ENCODE measurements around the gene MCRIP2.

DNA sequence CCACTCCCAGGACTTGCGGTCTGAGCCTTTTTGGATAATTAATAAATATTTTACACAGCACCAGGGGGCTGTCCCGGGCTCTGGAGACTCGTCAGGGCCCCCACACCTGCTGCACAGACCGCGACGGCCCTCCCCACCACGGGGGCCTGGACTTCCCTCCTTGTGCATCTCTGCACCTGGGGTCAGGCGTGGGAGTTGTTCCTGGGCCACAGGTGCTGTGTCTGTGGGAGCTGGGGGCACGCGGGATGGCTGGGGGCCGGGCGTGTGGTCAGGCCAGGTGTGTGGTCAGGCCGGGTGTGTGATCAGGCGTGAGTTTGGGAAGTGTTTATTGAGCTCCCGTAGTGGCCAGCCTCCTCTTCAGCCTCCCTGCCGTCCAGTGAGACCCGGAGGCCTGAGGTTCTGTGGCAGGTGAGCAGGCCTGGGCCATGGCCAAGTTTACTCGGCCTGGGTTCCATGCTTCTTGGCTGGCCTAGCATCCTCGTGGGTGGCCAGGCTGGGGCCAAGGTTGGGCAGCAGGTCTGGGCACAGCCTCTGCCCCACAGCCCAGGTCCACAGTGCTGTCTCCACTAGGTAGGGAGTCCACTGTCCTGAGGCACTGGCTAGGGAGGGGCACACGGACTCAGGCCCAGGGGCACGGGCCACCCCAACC, 36.7 kb downstream of the MCRIP2 start:
- TF ChIP-seq, protein P1, sequence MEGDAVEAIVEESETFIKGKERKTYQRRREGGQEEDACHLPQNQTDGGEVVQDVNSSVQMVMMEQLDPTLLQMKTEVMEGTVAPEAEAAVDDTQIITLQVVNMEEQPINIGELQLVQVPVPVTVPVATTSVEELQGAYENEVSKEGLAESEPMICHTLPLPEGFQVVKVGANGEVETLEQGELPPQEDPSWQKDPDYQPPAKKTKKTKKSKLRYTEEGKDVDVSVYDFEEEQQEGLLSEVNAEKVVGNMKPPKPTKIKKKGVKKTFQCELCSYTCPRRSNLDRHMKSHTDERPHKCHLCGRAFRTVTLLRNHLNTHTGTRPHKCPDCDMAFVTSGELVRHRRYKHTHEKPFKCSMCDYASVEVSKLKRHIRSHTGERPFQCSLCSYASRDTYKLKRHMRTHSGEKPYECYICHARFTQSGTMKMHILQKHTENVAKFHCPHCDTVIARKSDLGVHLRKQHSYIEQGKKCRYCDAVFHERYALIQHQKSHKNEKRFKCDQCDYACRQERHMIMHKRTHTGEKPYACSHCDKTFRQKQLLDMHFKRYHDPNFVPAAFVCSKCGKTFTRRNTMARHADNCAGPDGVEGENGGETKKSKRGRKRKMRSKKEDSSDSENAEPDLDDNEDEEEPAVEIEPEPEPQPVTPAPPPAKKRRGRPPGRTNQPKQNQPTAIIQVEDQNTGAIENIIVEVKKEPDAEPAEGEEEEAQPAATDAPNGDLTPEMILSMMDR (IDR thresholded peaks at IDR 0.05; ENCODE audit: low read length) = no peak
- no peak for TF ChIP-seq EZH2 (IDR thresholded peaks at IDR 0.05; ENCODE audit: borderline replicate concordance, low read length)
